ENCODE measurements around the gene MTG2. TPM values are rescaled to one million over a fixed set of nuclear protein-coding genes. Genes with fewer than 3 reads are reported as not detected.

MTG2 gene
- total and polyA plus RNA-seq, 2 experiments from 2014 or later = 11.3 to 11.7 TPM

- DNase-seq (ENCODE audit: low spot score) (no peak), ATAC-seq (no peak)
- H3K4me3 Mint-ChIP-seq = no peak overlapping the region
- Histone ChIP-seq H4K20me1 (replicated peaks; ENCODE audit: insufficient read depth) (peaks cover 58% of the 10 kb centered on the region), H3K79me2 (replicated peaks; ENCODE audit: insufficient read depth) (peaks cover 34% of the 10 kb centered on the region), H3K36me3 (ENCODE audit: insufficient read depth) (peaks cover 55% of the 10 kb centered on the region), H3K4me1 (ENCODE audit: insufficient read depth) (no peaks in the 10 kb centered on the region; the same call in 1 of the 2 replicates), H3K4me2 (no peak overlapping the region), H3K27me3 (ENCODE audit: insufficient read depth) (no peaks in the 10 kb centered on the region), H3K4me3 (no peak overlapping the region), H2AFZ (no peak overlapping the region), H3K27ac (ENCODE audit: low read depth) (peak overlapping the region; percentile 5; the same call in 1 of the 2 replicates), H3F3A (replicated peaks; ENCODE audit: low read depth) (peaks cover 35% of the 10 kb centered on the region), H3K9me2 (ENCODE audit: insufficient read depth) (no peaks in the 10 kb centered on the region)
- H3K36me3 Mint-ChIP-seq (ENCODE audit: low read depth) = peaks cover 94% of the 10 kb centered on the region
- peaks cover 14% of the 10 kb centered on the region for H3K27me3 Mint-ChIP-seq (ENCODE audit: insufficient read depth, low read depth, poor library complexity)
- H3K4me1 Mint-ChIP-seq = peaks cover 13% of the 10 kb centered on the region
- TF ChIP-seq STAT1 (IDR thresholded peaks at IDR 0.05; ENCODE audit: unreplicated experiment) (no peak), REST (IDR thresholded peaks at IDR 0.05; ENCODE audit: unreplicated experiment) (no peak), ZNF114 (CRISPR knock-in tag; IDR thresholded peaks at IDR 0.05) (no peak), ZNF462 (CRISPR knock-in tag; IDR thresholded peaks at IDR 0.05) (no peak), CREB1 (CRISPR knock-in tag; IDR thresholded peaks at IDR 0.05; ENCODE audit: low read depth) (no peak), NANOG (IDR thresholded peaks at IDR 0.05; ENCODE audit: borderline replicate concordance) (no peak), EZH2phosphoT487 (IDR thresholded peaks at IDR 0.05; ENCODE audit: unreplicated experiment) (no peak), JUNB (IDR thresholded peaks at IDR 0.05; ENCODE audit: unreplicated experiment) (no peak), CTCF (conservative IDR thresholded peaks at IDR 0.05; ENCODE audit: low read depth in 2 of 2) (no peak), POLR2AphosphoS5 (IDR thresholded peaks at IDR 0.05; ENCODE audit: low read depth) (no peak), ETS1 (IDR thresholded peaks at IDR 0.05) (no peak), ZNF331 (CRISPR knock-in tag; IDR thresholded peaks at IDR 0.05; ENCODE audit: low read depth) (no peak), EZH2 (IDR thresholded peaks at IDR 0.05; ENCODE audit: low read depth, unreplicated experiment) (no peak)
- H3K27ac Mint-ChIP-seq = no peak overlapping the region
- H3K9me3 Mint-ChIP-seq = no peaks in the 10 kb centered on the region
These were observed 45.8 kb upstream of the MTG2 start for GRCh38 chr20:62137092-62137384.

All from GM23338 (cell line).